GM23338 (cell line): ENCODE results near the gene GNPTAB. TPM values are rescaled to one million over a fixed set of nuclear protein-coding genes. Genes with fewer than 3 reads are reported as not detected.

Source experiments
- ATAC-seq: fragments of 200-7000 bp; cut with Tn5 transposase; 3 replicates; pipeline ENCODE4 v1.9.1; 2020
- DNase-seq: peaks from one replicate; pipeline ENCODE4 v3.0.0-alpha.2; 2015; ENCODE audit warnings: low spot score
- H2AFZ ChIP-seq: fragments of 200-600 bp; sonication (generic); 2 replicates; pipeline ENCODE4 v1.8.0; 2016; ENCODE audit warnings: antibody characterized with exemption, mild to moderate bottlenecking, moderate library complexity
- H3F3A ChIP-seq: fragments of 200-600 bp; sonication (generic); replicated peaks from 2 replicates; pipeline ENCODE4 v1.8.0; 2017; ENCODE audit warnings: antibody characterized with exemption, mixed run types, low read depth
- H3K27ac ChIP-seq: fragments of 200-600 bp; sonication (generic); 2 replicates; pipeline ENCODE4 v1.6.1; 2016; ENCODE audit warnings: low read depth
- H3K27me3 ChIP-seq: fragments of 200-600 bp; sonication (generic); 2 replicates; pipeline ENCODE4 v1.8.0; 2016; ENCODE audit warnings: mild to moderate bottlenecking, mixed run types, moderate library complexity; ENCODE audit not compliant: insufficient read depth
- H3K36me3 ChIP-seq: fragments of 200-600 bp; sonication (generic); 2 replicates; pipeline ENCODE4 v1.8.0; 2016; ENCODE audit warnings: mild to moderate bottlenecking; ENCODE audit not compliant: insufficient read depth
- H3K4me1 ChIP-seq: fragments of 200-600 bp; sonication (generic); 2 replicates; pipeline ENCODE4 v1.8.0; 2016; ENCODE audit warnings: mild to moderate bottlenecking, moderate library complexity; ENCODE audit not compliant: insufficient read depth
- H3K4me2 ChIP-seq: fragments of 200-600 bp; sonication (generic); 2 replicates; pipeline ENCODE4 v1.7.1; 2017; ENCODE audit warnings: mixed run types
- H3K4me3 ChIP-seq: fragments of 200-600 bp; sonication (generic); 2 replicates; pipeline ENCODE4 v1.6.1; 2016; ENCODE audit warnings: mixed run types
- H3K79me2 ChIP-seq: fragments of 200-600 bp; sonication (generic); replicated peaks from 2 replicates; pipeline ENCODE4 v1.8.0; 2017; ENCODE audit warnings: mild to moderate bottlenecking; ENCODE audit not compliant: insufficient read depth
- H3K9me2 ChIP-seq: fragments of 200-600 bp; sonication (generic); 2 replicates; pipeline ENCODE4 v1.8.0; 2017; ENCODE audit not compliant: insufficient read depth
- H4K20me1 ChIP-seq: fragments of 200-600 bp; sonication (generic); replicated peaks from 2 replicates; pipeline ENCODE4 v1.8.0; 2017; ENCODE audit warnings: mild to moderate bottlenecking; ENCODE audit not compliant: insufficient read depth
- H3K27ac Mint-ChIP-seq: 2 replicates; pipeline ENCODE4 v1.8.0; 2020; ENCODE audit warnings: inconsistent platforms, mild to moderate bottlenecking, moderate library complexity, mixed read lengths
- H3K27me3 Mint-ChIP-seq: 3 replicates; pipeline ENCODE4 v1.8.0; 2022; ENCODE audit warnings: low read depth, mild to moderate bottlenecking, moderate library complexity, mixed read lengths, inconsistent platforms; ENCODE audit not compliant: insufficient read depth, poor library complexity
- H3K36me3 Mint-ChIP-seq: 3 replicates; pipeline ENCODE4 v1.8.0; 2021; ENCODE audit warnings: low read depth, mild to moderate bottlenecking, inconsistent platforms, moderate library complexity, mixed read lengths
- H3K4me1 Mint-ChIP-seq: 3 replicates; pipeline ENCODE4 v1.8.0; 2020; ENCODE audit warnings: mild to moderate bottlenecking, inconsistent platforms, mixed read lengths
- H3K4me3 Mint-ChIP-seq: 3 replicates; pipeline ENCODE4 v1.8.0; 2021; ENCODE audit warnings: moderate library complexity, mild to moderate bottlenecking, inconsistent platforms, mixed read lengths
- H3K9me3 Mint-ChIP-seq: 3 replicates; pipeline ENCODE4 v1.8.0; 2020; ENCODE audit warnings: moderate library complexity, mild to moderate bottlenecking, inconsistent platforms, mixed read lengths
- CREB1 ChIP-seq: fragments of 250-450 bp; sonication (Bioruptor Pico); IDR thresholded peaks from 2 replicates; pipeline ENCODE4 v1.5.0; 2020; ENCODE audit warnings: low read depth, mild to moderate bottlenecking, moderate library complexity
- ETS1 ChIP-seq: IDR thresholded peaks from 2 replicates; pipeline ENCODE4 v1.6.1; 2016; ENCODE audit warnings: antibody characterized with exemption
- EZH2 ChIP-seq: fragments of 200-600 bp; sonication (generic); IDR thresholded peaks from one replicate; pipeline ENCODE4 v1.8.0; 2017; ENCODE audit warnings: antibody characterized with exemption, mild to moderate bottlenecking, low read depth; ENCODE audit not compliant: unreplicated experiment
- EZH2phosphoT487 ChIP-seq: fragments of 200-600 bp; sonication (generic); IDR thresholded peaks from one replicate; pipeline ENCODE4 v1.8.1; 2018; ENCODE audit warnings: antibody characterized with exemption; ENCODE audit not compliant: unreplicated experiment
- JUNB ChIP-seq: IDR thresholded peaks from one replicate; pipeline ENCODE4 v1.6.1; 2016; ENCODE audit warnings: antibody characterized with exemption; ENCODE audit not compliant: unreplicated experiment
- NANOG ChIP-seq: IDR thresholded peaks from 2 replicates; pipeline ENCODE4 v1.6.1; 2016; ENCODE audit warnings: antibody characterized with exemption, borderline replicate concordance
- POLR2AphosphoS5 ChIP-seq: IDR thresholded peaks from 2 replicates; pipeline ENCODE4 v1.6.1; 2016; ENCODE audit warnings: antibody characterized with exemption, low read depth
- REST ChIP-seq: IDR thresholded peaks from one replicate; pipeline ENCODE4 v1.6.1; 2018; ENCODE audit warnings: antibody characterized with exemption; ENCODE audit not compliant: unreplicated experiment
- STAT1 ChIP-seq: IDR thresholded peaks from one replicate; pipeline ENCODE4 v1.6.1; 2016; ENCODE audit warnings: antibody characterized with exemption; ENCODE audit not compliant: unreplicated experiment
- ZNF114 ChIP-seq: fragments of 250-450 bp; sonication (Bioruptor Pico); IDR thresholded peaks from 2 replicates; pipeline ENCODE4 v1.5.0; 2020; ENCODE audit warnings: mild to moderate bottlenecking, moderate library complexity
- ZNF331 ChIP-seq: fragments of 250-450 bp; sonication (Bioruptor Pico); IDR thresholded peaks from 2 replicates; pipeline ENCODE4 v1.5.0; 2020; ENCODE audit warnings: low read depth, mild to moderate bottlenecking, moderate library complexity
- ZNF462 ChIP-seq: fragments of 250-450 bp; sonication (Bioruptor Pico); IDR thresholded peaks from 2 replicates; pipeline ENCODE4 v1.5.0; 2020; ENCODE audit warnings: mild to moderate bottlenecking, moderate library complexity
- polyA plus RNA-seq: library from polyadenylated mRNA; unstranded; fragments of >200 nt; fragmentation: Nextera tagmentation; extraction: Ambion mirVana; gene quantifications from 2 replicates; pipeline ENCODE4 v1.2.1, GENCODE V29; 2016
- total RNA-seq: library from RNA; depleted of rRNA; stranded (reverse); fragments of >200 nt; shearing (Covaris generic); gene quantifications from 2 replicates; pipeline ENCODE4 v1.2.3, GENCODE V29; 2014
- TF ChIP-seq, protein P1 (sequence below), 2 experiments: fragments of 200-600 bp in 1 of 2; sonication (generic) in 1 of 2; conservative IDR thresholded peaks; 2 replicates each; pipeline versions ENCODE4 v1.5.1 to v1.6.1; 2016 to 2017; ENCODE audit warnings: antibody characterized with exemption in 2 of 2, low read depth in 2 of 2, mild to moderate bottlenecking in 2 of 2, moderate library complexity in 1 of 2

GNPTAB gene
- total and polyA plus RNA-seq, 2 experiments from 2014 or later, result 23.6 to 58.3 TPM

DNA sequence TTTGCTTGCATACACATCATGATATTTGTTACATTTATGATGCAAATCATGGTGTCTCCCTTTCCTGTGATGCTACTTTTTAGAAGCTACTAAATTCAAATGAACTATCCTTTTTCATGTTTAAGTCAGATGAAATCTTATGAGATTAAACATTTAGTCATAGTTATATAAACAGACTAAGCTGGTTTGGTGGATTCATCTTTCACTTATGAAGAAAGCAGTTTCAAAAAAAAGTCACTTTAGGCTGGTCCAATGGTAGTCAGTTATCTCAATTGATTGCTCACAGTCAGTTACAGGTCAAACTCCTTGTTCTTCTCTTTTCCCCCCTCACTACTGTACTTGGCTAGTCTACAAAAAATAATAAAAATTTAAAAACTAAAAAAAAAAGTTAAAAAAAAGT lies 111.2 kb downstream of the GNPTAB start:
- Mint-ChIP-seq H3K27me3 (no peaks in the 10 kb centered on the region), H3K4me1 (peaks cover 4% of the 10 kb centered on the region; the same call in 2 of the 3 replicates), H3K4me3 (no peak overlapping the region), H3K27ac (no peak overlapping the region), H3K9me3 (no peaks in the 10 kb centered on the region), H3K36me3 (no peaks in the 10 kb centered on the region)
- DNase-seq (no peak), ATAC-seq (no peak)
- no peaks in the 10 kb centered on the region for H4K20me1 ChIP-seq
- no peak overlapping the region for H3K4me3 ChIP-seq
- no peaks in the 10 kb centered on the region; the same call in none of the 2 replicates for H3K4me1 ChIP-seq
- H3K36me3 ChIP-seq, result no peaks in the 10 kb centered on the region; the same call in 1 of the 2 replicates
- peaks cover 6% of the 10 kb centered on the region; the same call in 1 of the 2 replicates for H3K79me2 ChIP-seq
- no peaks in the 10 kb centered on the region for H3K9me2 ChIP-seq
- H3K4me2 ChIP-seq, result no peak overlapping the region
- TF ChIP-seq REST (no peak), ZNF114 (no peak), EZH2phosphoT487 (no peak), CREB1 (CRISPR knock-in tag) (no peak), EZH2 (no peak), NANOG (no peak), ZNF331 (no peak), ETS1 (no peak), JUNB (no peak), POLR2AphosphoS5 (no peak), ZNF462 (CRISPR knock-in tag) (no peak), STAT1 (no peak)
- TF ChIP-seq, protein P1, sequence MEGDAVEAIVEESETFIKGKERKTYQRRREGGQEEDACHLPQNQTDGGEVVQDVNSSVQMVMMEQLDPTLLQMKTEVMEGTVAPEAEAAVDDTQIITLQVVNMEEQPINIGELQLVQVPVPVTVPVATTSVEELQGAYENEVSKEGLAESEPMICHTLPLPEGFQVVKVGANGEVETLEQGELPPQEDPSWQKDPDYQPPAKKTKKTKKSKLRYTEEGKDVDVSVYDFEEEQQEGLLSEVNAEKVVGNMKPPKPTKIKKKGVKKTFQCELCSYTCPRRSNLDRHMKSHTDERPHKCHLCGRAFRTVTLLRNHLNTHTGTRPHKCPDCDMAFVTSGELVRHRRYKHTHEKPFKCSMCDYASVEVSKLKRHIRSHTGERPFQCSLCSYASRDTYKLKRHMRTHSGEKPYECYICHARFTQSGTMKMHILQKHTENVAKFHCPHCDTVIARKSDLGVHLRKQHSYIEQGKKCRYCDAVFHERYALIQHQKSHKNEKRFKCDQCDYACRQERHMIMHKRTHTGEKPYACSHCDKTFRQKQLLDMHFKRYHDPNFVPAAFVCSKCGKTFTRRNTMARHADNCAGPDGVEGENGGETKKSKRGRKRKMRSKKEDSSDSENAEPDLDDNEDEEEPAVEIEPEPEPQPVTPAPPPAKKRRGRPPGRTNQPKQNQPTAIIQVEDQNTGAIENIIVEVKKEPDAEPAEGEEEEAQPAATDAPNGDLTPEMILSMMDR (conservative IDR thresholded peaks at IDR 0.05; ENCODE audit: low read depth in 2 of 2), result no peak
- no peaks in the 10 kb centered on the region for H3K27me3 ChIP-seq
- H2AFZ ChIP-seq, result no peak overlapping the region
- no peak overlapping the region for H3K27ac ChIP-seq
- H3F3A ChIP-seq, result no peaks in the 10 kb centered on the region
